Measurements from ENCODE around the gene ABHD12. TPM values are rescaled to one million over a fixed set of nuclear protein-coding genes. Genes with fewer than 3 reads are reported as not detected.

The ABHD12 gene
- total RNA-seq, 2 donors from 2014 or later, result 70.1 to 84.7 TPM

DNA sequence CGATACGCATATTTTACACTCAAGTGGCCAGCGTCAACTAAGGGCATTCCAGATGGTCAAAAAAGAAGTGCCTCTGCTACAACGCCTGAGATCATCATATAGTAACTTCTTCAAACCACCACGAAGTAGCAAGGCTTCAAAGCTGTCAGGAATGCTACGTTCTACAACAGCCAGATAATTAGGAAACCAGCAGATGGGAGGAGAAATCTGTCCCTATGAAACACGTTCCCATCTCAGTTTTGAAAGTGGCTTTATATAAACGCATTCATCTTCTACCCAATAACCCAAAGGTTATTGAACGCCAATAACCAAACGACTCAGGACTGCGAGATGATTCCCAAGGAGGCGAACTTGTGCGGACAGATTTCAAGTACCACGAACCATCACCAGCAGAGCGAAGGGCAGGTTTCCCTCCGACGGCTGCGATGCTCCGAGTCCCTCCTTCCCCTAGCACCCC is 1.2 kb downstream of the ABHD12 start:
- 11% methylated on average over 19 of the region's 19 CpGs for WGBS
- TF ChIP-seq POLR2AphosphoS5 (IDR thresholded peaks at IDR 0.05) (no peak), POLR2A (IDR thresholded peaks at IDR 0.05) (no peak)
- TF ChIP-seq, protein P1, sequence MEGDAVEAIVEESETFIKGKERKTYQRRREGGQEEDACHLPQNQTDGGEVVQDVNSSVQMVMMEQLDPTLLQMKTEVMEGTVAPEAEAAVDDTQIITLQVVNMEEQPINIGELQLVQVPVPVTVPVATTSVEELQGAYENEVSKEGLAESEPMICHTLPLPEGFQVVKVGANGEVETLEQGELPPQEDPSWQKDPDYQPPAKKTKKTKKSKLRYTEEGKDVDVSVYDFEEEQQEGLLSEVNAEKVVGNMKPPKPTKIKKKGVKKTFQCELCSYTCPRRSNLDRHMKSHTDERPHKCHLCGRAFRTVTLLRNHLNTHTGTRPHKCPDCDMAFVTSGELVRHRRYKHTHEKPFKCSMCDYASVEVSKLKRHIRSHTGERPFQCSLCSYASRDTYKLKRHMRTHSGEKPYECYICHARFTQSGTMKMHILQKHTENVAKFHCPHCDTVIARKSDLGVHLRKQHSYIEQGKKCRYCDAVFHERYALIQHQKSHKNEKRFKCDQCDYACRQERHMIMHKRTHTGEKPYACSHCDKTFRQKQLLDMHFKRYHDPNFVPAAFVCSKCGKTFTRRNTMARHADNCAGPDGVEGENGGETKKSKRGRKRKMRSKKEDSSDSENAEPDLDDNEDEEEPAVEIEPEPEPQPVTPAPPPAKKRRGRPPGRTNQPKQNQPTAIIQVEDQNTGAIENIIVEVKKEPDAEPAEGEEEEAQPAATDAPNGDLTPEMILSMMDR (IDR thresholded peaks at IDR 0.05), result no peak
- no peaks in the 10 kb centered on the region for H3K4me1 ChIP-seq (replicated peaks)
- peak overlapping the region; percentile 83 to 89 for H3K4me3 ChIP-seq
- intact Hi-C loops (cut with DNase I), result no loop called here
- H3K36me3 ChIP-seq, result no peaks in the 10 kb centered on the region
- no peak for DNase-seq (ENCODE audit: low spot score)
- peak overlapping the region; percentile 86 to 94 for H3K27ac ChIP-seq
- no peaks in the 10 kb centered on the region for H3K27me3 ChIP-seq (replicated peaks; ENCODE audit: insufficient read depth)
- H3K9me3 ChIP-seq, result no peaks in the 10 kb centered on the region

DNA sequence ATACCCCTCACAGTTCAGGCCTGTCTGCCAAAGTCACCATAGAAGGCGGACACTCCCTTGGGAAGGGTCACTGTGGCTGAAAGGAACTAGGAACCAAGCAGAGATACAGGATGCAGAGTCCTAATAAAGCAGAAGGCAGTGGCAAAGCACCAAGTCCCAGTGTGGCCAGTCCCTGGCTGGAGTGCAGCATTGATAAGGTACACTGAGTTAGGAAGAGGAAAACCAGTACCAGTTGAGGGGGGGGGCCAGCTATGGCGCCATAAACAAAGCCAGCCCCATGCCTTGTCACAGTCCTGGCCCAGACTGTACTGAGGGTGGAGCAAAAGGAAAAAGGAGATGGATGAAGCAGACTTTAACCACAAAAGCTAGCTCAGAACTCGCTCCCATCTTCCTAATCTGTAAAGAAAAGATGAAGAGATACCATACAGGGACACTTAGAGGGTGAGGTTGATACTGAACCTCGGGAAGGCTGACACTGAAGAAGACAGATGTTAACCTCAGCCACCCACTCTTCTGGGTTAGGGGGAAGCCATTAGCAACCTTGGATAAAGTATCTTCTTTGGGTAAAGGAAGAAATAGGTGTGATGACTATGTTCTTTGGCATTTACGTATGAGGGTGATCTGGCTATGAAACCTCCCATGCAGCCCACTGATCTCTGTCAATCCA is 7.8 kb downstream of the ABHD12 start:
- H3K27ac ChIP-seq, result no peak overlapping the region
- H3K4me1 ChIP-seq (replicated peaks), result no peaks in the 10 kb centered on the region
- no peaks in the 10 kb centered on the region for H3K9me3 ChIP-seq
- H3K27me3 ChIP-seq (replicated peaks; ENCODE audit: insufficient read depth), result no peaks in the 10 kb centered on the region
- no peak overlapping the region for H3K4me3 ChIP-seq
- WGBS, result 79% methylated on average over 5 of the region's 5 CpGs
- intact Hi-C loops (cut with DNase I), result no loop called here
- DNase-seq (ENCODE audit: low spot score), result no peak
- TF ChIP-seq POLR2AphosphoS5 (IDR thresholded peaks at IDR 0.05), result no peak
- TF ChIP-seq, protein P1 (IDR thresholded peaks at IDR 0.05), result no peak
- TF ChIP-seq POLR2A (IDR thresholded peaks at IDR 0.05), result no peak
- H3K36me3 ChIP-seq, result no peaks in the 10 kb centered on the region

DNA sequence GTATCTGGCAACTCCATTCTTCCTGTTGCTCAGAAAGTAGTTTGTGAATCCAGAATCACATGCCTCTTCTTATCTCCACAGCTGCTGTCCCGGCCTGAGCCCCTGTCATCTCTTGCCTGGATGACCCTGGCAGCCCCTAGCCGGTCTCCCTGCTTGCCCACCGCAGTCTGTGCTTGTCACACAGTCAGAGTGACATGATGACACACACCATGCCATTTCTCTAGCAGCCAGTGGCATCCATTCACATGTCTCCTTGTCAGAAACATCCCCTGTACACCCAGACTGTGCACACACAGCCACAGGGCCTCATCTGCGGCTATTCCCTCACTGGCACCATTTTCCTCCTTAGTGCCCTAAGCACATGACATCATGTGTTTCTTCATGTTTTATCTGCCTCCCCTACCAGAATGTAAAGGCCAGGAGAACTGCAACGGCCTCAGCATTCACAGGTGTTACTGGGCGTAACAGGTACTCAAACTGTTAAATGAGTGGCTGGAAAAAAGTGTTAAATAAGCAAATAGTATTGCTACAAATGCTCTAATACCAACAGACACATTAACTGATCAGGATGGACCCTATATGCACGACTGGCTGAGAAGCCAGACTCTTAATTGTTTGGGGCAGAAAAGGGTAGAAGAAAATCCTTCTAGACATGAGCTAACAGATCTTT is 9.6 kb downstream of the ABHD12 start:
- Histone ChIP-seq H3K4me3 (no peak overlapping the region), H3K27ac (no peak overlapping the region), H3K36me3 (no peaks in the 10 kb centered on the region), H3K27me3 (replicated peaks; ENCODE audit: insufficient read depth) (no peaks in the 10 kb centered on the region), H3K9me3 (no peaks in the 10 kb centered on the region), H3K4me1 (replicated peaks) (no peaks in the 10 kb centered on the region)
- intact Hi-C loops (cut with DNase I), result no loop called here
- no peak for DNase-seq (ENCODE audit: low spot score)
- 92% methylated on average over 7 of the region's 7 CpGs for WGBS
- TF ChIP-seq POLR2A (IDR thresholded peaks at IDR 0.05) (no peak), POLR2AphosphoS5 (IDR thresholded peaks at IDR 0.05) (no peak)
- TF ChIP-seq, protein P1 (IDR thresholded peaks at IDR 0.05), result no peak

DNA sequence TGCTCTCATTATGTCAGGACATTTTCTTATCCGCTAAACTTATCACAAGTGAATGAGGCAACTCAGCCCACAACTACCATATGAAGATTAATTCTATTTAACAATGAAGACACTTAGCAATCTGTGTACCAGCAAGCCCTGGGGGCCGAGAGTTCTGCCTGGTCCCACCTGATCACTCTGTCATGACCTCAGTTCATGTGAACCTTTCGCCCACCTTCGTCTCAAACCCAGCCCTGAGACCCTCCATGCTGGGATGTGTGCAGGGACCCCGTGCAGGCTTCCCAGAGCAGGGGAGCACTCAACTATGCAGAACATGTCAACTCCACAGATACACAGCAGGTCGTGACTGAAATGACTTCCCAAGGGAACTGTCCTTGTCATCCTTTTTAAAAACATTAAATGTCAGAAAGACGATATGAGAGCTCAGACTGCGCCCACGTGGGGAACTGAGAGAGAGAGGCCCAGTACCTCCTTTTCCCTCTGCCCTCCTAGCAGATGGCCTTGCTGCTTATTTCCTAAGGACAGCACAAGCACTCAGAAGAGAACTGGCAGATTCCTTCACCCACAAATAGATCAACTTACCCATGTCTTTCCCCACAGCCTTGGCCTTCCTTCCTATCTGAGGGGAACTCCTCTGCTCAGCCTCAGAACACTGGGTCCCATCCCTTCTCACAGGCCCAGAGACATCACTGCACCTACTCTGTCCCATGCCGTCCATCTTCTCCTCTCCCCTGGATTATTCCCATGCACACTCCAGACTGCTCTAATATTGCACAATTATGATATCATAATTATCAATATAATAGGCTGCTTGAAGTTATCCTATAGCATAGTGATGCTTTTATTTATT is 11.5 kb downstream of the ABHD12 start:
- Histone ChIP-seq H3K36me3 (no peaks in the 10 kb centered on the region), H3K27me3 (replicated peaks; ENCODE audit: insufficient read depth) (no peaks in the 10 kb centered on the region)
- intact Hi-C loops (cut with DNase I), result no loop called here

More for the DNA sequence above, 11.5 kb downstream of the ABHD12 start:
- no peaks in the 10 kb centered on the region for H3K4me1 ChIP-seq (replicated peaks)
- WGBS, result 95% methylated on average over 10 of the region's 10 CpGs
- no peaks in the 10 kb centered on the region for H3K9me3 ChIP-seq
- H3K4me3 ChIP-seq, result no peak overlapping the region
- TF ChIP-seq, protein P1 (IDR thresholded peaks at IDR 0.05), result no peak
- no peak for TF ChIP-seq POLR2A (IDR thresholded peaks at IDR 0.05)
- TF ChIP-seq POLR2AphosphoS5 (IDR thresholded peaks at IDR 0.05), result no peak
- DNase-seq (ENCODE audit: low spot score), result no peak
- H3K27ac ChIP-seq, result no peak overlapping the region
